ENCODE results near the gene BANK1. TPM values are rescaled to one million over a fixed set of nuclear protein-coding genes. Genes with fewer than 3 reads are reported as not detected.

BANK1 gene
- total RNA-seq, 8 experiments from 2014 or later, result 0.14 to 0.81 (median 0.27) TPM; not detected in 3

GRCh38 chr4:101956068-101956825, 165.7 kb downstream of the BANK1 start:
- Histone ChIP-seq H3K4me3 (no peak overlapping the region), H3K27ac (no peak overlapping the region), H3K4me1 (replicated peaks in 1 of 2) (peaks cover 14 to 31% of the 10 kb centered on the region in 2 donors)
- 30 to 100% (median 91%) methylated on average over 2 to 4 of the region's 4 CpGs; no CpG with 5 or more reads in 1 of the 10 experiments for WGBS, 10 experiments
- ATAC-seq (replicated peaks in 6 of 8), result no peak
- in situ Hi-C loops (cut with MboI; ENCODE audit: low pct_unique_long_range_greater_than_20kb in 2 of 9, low sequenced_read_pairs in 9 of 9, unreplicated experiment in 9 of 9), result no loop called here

- no peak overlapping the region for H3K4me3 ChIP-seq
- no peak overlapping the region for H3K27ac ChIP-seq
- peaks cover 11 to 21% of the 10 kb centered on the region in 2 donors for H3K4me1 ChIP-seq (replicated peaks in 1 of 2)
- in situ Hi-C loops (cut with MboI; ENCODE audit: low pct_unique_long_range_greater_than_20kb in 2 of 9, low sequenced_read_pairs in 9 of 9, unreplicated experiment in 9 of 9), result no loop called here
- WGBS, 10 experiments, result 58 to 100% (median 100%) methylated on average over 1 to 3 of the region's 3 CpGs; no CpG with 5 or more reads in 1 of the 10 experiments
- ATAC-seq (replicated peaks in 6 of 8), result no peak
Observed at GRCh38 chr4:101958547-101958946, 168.0 kb downstream of the BANK1 start.

GRCh38 chr4:101960431-101960830, 169.9 kb downstream of the BANK1 start:
- WGBS, 10 experiments, result 60 to 96% (median 89%) methylated on average over 1 to 4 of the region's 4 CpGs; no CpG with 5 or more reads in 3 of the 10 experiments
- no peak overlapping the region for H3K4me3 ChIP-seq
- no peak overlapping the region for H3K27ac ChIP-seq
- in situ Hi-C loops (cut with MboI; ENCODE audit: low pct_unique_long_range_greater_than_20kb in 2 of 9, low sequenced_read_pairs in 9 of 9, unreplicated experiment in 9 of 9), result no loop called here
- ATAC-seq (replicated peaks in 6 of 8), result no peak
- peaks cover 0 to 3% of the 10 kb centered on the region in 2 donors for H3K4me1 ChIP-seq (replicated peaks in 1 of 2)

- ATAC-seq (replicated peaks in 6 of 8), result peak in 2 of 8 experiments; percentile 45 to 67
- in situ Hi-C loops (cut with MboI; ENCODE audit: low pct_unique_long_range_greater_than_20kb in 2 of 9, low sequenced_read_pairs in 9 of 9, unreplicated experiment in 9 of 9), result no loop called here
- 0 to 100% (median 65%) methylated on average over 1 of the region's 1 CpG for WGBS, 10 experiments
- no peak overlapping the region for H3K4me3 ChIP-seq
- H3K4me1 ChIP-seq (replicated peaks in 1 of 2), result no peaks in the 10 kb centered on the region
- no peak overlapping the region for H3K27ac ChIP-seq
Observed at GRCh38 chr4:101961144-101961543, 170.6 kb downstream of the BANK1 start.

GRCh38 chr4:101967697-101968346, 177.3 kb downstream of the BANK1 start:
- Histone ChIP-seq H3K4me1 (replicated peaks in 1 of 2) (peaks cover 0 to 20% of the 10 kb centered on the region in 2 donors), H3K4me3 (no peak overlapping the region), H3K27ac (no peak overlapping the region)
- no peak for ATAC-seq (replicated peaks in 6 of 8)
- WGBS, 10 experiments, result 90 to 100% (median 94%) methylated on average over 2 of the region's 2 CpGs; no CpG with 5 or more reads in 2 of the 10 experiments
- in situ Hi-C loops (cut with MboI; ENCODE audit: low pct_unique_long_range_greater_than_20kb in 2 of 9, low sequenced_read_pairs in 9 of 9, unreplicated experiment in 9 of 9), result no loop called here

GRCh38 chr4:101968364-101968763, 177.8 kb downstream of the BANK1 start:
- no peak for ATAC-seq (replicated peaks in 6 of 8)
- Histone ChIP-seq H3K4me1 (replicated peaks in 1 of 2) (peaks cover 0 to 20% of the 10 kb centered on the region in 2 donors), H3K27ac (no peak overlapping the region), H3K4me3 (no peak overlapping the region)
- WGBS, 10 experiments, result 53 to 100% (median 82%) methylated on average over 1 to 2 of the region's 2 CpGs; no CpG with 5 or more reads in 2 of the 10 experiments
- in situ Hi-C loops (cut with MboI; ENCODE audit: low pct_unique_long_range_greater_than_20kb in 2 of 9, low sequenced_read_pairs in 9 of 9, unreplicated experiment in 9 of 9), result no loop called here

- whole genome bisulfite sequencing, 10 experiments, result 80 to 100% (median 90%) methylated on average over 1 to 6 of the region's 6 CpGs; no CpG with 5 or more reads in 1 of the 10 experiments
- H3K4me3 ChIP-seq, result no peak overlapping the region
- no peak for ATAC-seq (replicated peaks in 6 of 8)
- peaks cover 0 to 20% of the 10 kb centered on the region in 2 donors for H3K4me1 ChIP-seq (replicated peaks in 1 of 2)
- in situ Hi-C loops (cut with MboI; ENCODE audit: low pct_unique_long_range_greater_than_20kb in 2 of 9, low sequenced_read_pairs in 9 of 9, unreplicated experiment in 9 of 9), result no loop called here
- no peak overlapping the region for H3K27ac ChIP-seq
Observed at GRCh38 chr4:101969965-101970364, 179.4 kb downstream of the BANK1 start.

- H3K4me3 ChIP-seq, result no peak overlapping the region
- in situ Hi-C loops (cut with MboI; ENCODE audit: low pct_unique_long_range_greater_than_20kb in 2 of 9, low sequenced_read_pairs in 9 of 9, unreplicated experiment in 9 of 9), result no loop called here
- peak in 5 of 8 experiments; percentile 64 to 95 (median 78) for ATAC-seq (replicated peaks in 6 of 8)
- no peak overlapping the region for H3K27ac ChIP-seq
- H3K4me1 ChIP-seq (replicated peaks in 1 of 2), result peaks cover 0 to 21% of the 10 kb centered on the region in 2 donors
- WGBS, 10 experiments, result 49 to 84% (median 69%) methylated on average over 3 to 6 of the region's 6 CpGs; no CpG with 5 or more reads in 1 of the 10 experiments
Observed at GRCh38 chr4:101970547-101971155, 180.1 kb downstream of the BANK1 start.

- H3K4me1 ChIP-seq (replicated peaks in 1 of 2), result peaks cover 0 to 24% of the 10 kb centered on the region in 2 donors
- no peak overlapping the region for H3K4me3 ChIP-seq
- 25 to 96% (median 81%) methylated on average over 1 to 2 of the region's 2 CpGs; no CpG with 5 or more reads in 1 of the 10 experiments for whole genome bisulfite sequencing, 10 experiments
- in situ Hi-C loops (cut with MboI; ENCODE audit: low pct_unique_long_range_greater_than_20kb in 2 of 9, low sequenced_read_pairs in 9 of 9, unreplicated experiment in 9 of 9), result no loop called here
- no peak for ATAC-seq (replicated peaks in 6 of 8)
- H3K27ac ChIP-seq, result no peak overlapping the region
Observed at GRCh38 chr4:101972791-101973190, 182.3 kb downstream of the BANK1 start.

GRCh38 chr4:101973361-101973760, 182.8 kb downstream of the BANK1 start:
- WGBS, 10 experiments, result 0 to 100% (median 80%) methylated on average over 1 of the region's 1 CpG; no CpG with 5 or more reads in 3 of the 10 experiments
- no peak overlapping the region for H3K4me3 ChIP-seq

GRCh38 chr4:101977076-101977475, 186.5 kb downstream of the BANK1 start:
- Histone ChIP-seq H3K4me1 (replicated peaks in 1 of 2) (peaks cover 0 to 6% of the 10 kb centered on the region in 2 donors), H3K4me3 (no peak overlapping the region), H3K27ac (no peak overlapping the region)
- in situ Hi-C loops (cut with MboI; ENCODE audit: low pct_unique_long_range_greater_than_20kb in 2 of 9, low sequenced_read_pairs in 9 of 9, unreplicated experiment in 9 of 9), result loop anchor here in 1 of 9 experiments (25.0 kb wide), 1 partner anchor 215 kb away; no protein-coding TSS in a partner anchor
- 0 to 60% (median 15%) methylated on average over 1 to 2 of the region's 2 CpGs; no CpG with 5 or more reads in 1 of the 10 experiments for WGBS, 10 experiments
- peak; percentile 61 to 99 (median 70) for ATAC-seq (replicated peaks in 6 of 8)

More at GRCh38 chr4:101973361-101973760, 182.8 kb downstream of the BANK1 start:
- H3K4me1 ChIP-seq (replicated peaks in 1 of 2), result peaks cover 0 to 24% of the 10 kb centered on the region in 2 donors
- H3K27ac ChIP-seq, result no peak overlapping the region
- in situ Hi-C loops (cut with MboI; ENCODE audit: low pct_unique_long_range_greater_than_20kb in 2 of 9, low sequenced_read_pairs in 9 of 9, unreplicated experiment in 9 of 9), result no loop called here
- ATAC-seq (replicated peaks in 6 of 8), result no peak

GRCh38 chr4:101981756-101982155, 191.2 kb downstream of the BANK1 start:
- Histone ChIP-seq H3K4me3 (no peak overlapping the region), H3K27ac (no peak overlapping the region), H3K4me1 (replicated peaks in 1 of 2) (no peaks in the 10 kb centered on the region)
- WGBS, 10 experiments, result 33 to 100% (median 75%) methylated on average over 1 of the region's 1 CpG; no CpG with 5 or more reads in 4 of the 10 experiments
- ATAC-seq (replicated peaks in 6 of 8), result no peak
- in situ Hi-C loops (cut with MboI; ENCODE audit: low pct_unique_long_range_greater_than_20kb in 2 of 9, low sequenced_read_pairs in 9 of 9, unreplicated experiment in 9 of 9), result loop anchor here in 1 of 9 experiments (25.0 kb wide), 1 partner anchor 219 kb away; no protein-coding TSS in a partner anchor
